ENCODE results near the gene GTPBP2.

Gene GTPBP2

DNA sequence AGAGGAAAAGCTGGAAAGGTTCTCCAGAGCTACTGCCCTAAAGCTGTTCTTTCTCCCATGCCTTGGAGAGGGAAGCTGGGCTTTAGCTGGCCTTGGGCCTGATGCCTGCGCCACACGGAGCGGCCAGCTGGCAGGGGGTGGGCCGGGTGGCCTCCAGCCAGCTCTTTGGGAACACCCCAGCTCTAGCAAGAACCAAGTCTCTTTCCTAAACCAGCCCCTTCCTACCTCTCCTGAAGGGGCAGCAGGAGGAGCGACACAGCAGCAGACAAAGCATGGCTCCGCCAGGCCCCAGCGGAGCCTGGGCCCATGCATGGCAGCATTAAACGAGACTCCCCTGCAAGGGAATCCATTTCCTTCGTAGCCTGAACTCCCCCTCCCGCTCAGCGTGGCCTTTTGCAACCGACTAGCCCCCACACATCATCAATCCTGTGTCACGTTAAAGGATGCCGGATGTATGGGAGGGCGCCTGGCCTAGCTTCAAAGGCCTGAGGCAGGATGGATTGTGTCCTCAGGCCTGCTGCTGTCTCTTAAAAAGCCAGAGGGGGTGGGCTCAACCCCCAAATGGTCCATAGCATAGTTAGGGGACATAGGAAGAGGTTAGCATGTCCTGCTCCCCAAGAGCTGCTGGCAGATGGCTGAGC lies 44.5 kb upstream of the GTPBP2 start:
- TF ChIP-seq CTCF (IDR thresholded peaks at IDR 0.05; ENCODE audit: low read depth, low read length, missing control alignments): no peak
- no peak overlapping the region for H3K4me3 ChIP-seq (replicated peaks; ENCODE audit: low read depth, low read length)
- no peak for DNase-seq (ENCODE audit: extremely low read depth, low read depth)

DNA sequence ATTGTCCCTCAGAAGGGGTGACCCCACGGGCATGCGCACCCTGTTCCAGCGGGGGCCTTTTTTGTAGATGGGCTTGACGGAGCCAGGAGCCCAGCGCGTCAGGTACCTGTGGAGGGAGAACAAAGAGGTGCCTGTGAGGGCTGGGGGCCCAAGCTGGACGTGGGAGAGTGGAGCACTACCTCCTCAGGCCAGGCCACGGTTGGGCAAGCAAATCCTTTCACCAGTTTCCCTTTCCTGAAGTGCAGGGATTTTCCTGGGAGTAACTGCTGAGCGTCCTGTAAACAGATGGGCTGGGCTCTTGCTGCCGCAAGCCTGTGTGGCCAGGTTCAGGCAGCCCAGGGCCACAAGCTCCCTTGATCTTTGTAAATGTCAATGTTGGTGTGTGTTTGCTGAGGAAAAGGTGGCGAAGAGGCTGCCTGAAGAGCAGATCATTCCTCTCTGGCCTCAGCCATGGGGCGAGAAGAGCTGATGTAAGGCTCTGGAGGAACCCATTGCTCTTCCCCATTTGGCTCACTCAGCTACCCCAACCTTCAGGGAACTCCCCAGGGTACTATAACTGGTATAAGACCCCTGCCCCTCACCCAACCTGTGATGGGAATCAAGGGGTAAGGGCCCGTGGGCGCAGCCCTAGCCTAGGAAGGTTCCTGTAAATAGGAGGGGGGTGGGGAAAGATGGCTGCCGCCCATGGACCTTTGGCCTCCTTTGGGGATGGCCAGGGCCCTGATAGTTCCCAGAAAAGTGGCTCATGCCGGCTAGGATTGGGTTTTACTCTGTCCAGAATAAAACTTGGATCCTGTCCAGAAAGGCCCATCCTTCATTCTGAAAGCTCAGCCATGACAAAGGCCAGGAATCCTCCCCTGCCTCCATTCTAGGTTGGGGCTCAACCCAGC lies 43.0 kb upstream of the GTPBP2 start:
- no peak for TF ChIP-seq CTCF (IDR thresholded peaks at IDR 0.05; ENCODE audit: low read depth, low read length, missing control alignments)
- no peak for DNase-seq (ENCODE audit: extremely low read depth, low read depth)
- H3K4me3 ChIP-seq (replicated peaks; ENCODE audit: low read depth, low read length): no peak overlapping the region

DNA sequence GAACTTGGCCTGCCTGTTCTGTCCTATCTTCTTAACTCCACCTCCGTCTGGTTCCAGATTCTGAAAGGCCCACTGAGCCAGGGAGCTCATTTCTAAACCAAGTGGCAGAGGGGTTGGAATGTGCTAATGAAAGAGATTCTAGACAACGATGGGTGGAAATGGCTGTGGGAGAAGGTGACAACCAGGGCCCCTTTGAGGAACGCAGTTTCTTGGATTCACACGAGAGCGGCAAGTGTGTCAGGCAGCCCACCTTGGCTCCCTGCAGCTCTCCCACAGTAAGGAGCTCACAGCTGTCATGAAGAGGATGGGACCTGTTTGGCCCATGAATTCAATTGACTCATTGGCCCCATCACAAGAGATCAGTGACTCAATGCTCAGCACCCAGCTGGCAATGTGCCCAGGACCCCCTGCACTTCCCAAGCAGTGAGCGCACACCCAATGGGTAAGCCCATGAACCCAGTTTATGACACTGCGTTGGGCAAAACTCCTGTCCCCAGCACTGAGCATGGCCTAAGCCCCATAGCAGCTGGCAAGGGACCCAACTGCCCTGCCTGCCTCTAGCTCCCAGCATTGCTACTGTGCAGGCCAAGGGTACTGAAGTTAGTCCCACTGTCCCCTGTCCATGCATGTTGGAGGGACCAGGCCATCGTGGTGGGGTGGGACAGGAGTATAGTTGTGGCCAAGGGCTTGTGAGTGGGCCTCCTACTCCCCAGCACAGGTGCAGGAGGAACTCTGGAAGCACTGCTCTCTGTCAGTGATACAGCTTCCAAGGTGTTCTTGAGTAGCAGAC lies 42.1 kb upstream of the GTPBP2 start:
- DNase-seq (ENCODE audit: extremely low read depth, low read depth): no peak
- no peak overlapping the region for H3K4me3 ChIP-seq (replicated peaks; ENCODE audit: low read depth, low read length)
- no peak for TF ChIP-seq CTCF (IDR thresholded peaks at IDR 0.05; ENCODE audit: low read depth, low read length, missing control alignments)

GRCh38 chr6:43670623-43670986 lies 41.5 kb upstream of the GTPBP2 start:
- no peak for DNase-seq (ENCODE audit: extremely low read depth, low read depth)
- TF ChIP-seq CTCF (IDR thresholded peaks at IDR 0.05; ENCODE audit: low read depth, low read length, missing control alignments): no peak
- H3K4me3 ChIP-seq (replicated peaks; ENCODE audit: low read depth, low read length): no peak overlapping the region

GRCh38 chr6:43669922-43670622 lies 41.0 kb upstream of the GTPBP2 start:
- TF ChIP-seq CTCF (IDR thresholded peaks at IDR 0.05; ENCODE audit: low read depth, low read length, missing control alignments): no peak
- no peak overlapping the region for H3K4me3 ChIP-seq (replicated peaks; ENCODE audit: low read depth, low read length)
- DNase-seq (ENCODE audit: extremely low read depth, low read depth): no peak

Data from HFF-Myc (cell line).